ENCODE measurements around the gene TMEM44. TPM values are rescaled to one million over a fixed set of nuclear protein-coding genes. Genes with fewer than 3 reads are reported as not detected.
"Not testable (repeated sequence)": the region's sequence is repeated elsewhere in the genome, so short reads cannot be mapped to it uniquely, and the experiment has no call there.

The TMEM44 gene
- total and polyA plus RNA-seq, 12 donors: 1.3 to 20.4 (median 7.3) TPM

DNA sequence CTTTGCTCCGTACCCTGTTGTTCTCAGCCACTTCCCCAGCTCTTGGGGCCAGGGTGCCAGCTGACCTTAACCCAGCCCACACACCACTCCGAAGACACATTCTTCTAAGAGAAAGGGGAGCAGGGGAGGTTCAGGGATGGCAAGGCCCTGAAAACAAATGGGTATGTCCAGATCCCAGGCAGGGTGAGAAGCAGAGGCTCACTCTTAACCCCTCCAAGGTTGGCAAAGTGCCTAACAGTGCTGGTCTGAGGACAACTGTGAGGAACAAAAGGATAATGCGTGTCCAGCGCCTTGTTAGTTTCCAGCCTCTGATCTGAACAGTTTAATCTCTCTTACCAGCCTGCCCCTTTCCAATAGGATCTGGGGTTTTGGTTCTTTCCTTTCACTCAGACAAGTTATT, 1.5 kb downstream of the TMEM44 start:
- DNase-seq: peak in 2 of 7 donors; percentile 12 to 16
- intact Hi-C loops (cut with DNase I): no loop called here
- Histone ChIP-seq H3K27ac (no peak overlapping the region), H3K9me3 (replicated peaks in 1 of 3) (no peaks in the 10 kb centered on the region), H3K27me3 (no peaks in the 10 kb centered on the region), H3K36me3 (replicated peaks in 1 of 2) (no peaks in the 10 kb centered on the region), H3K4me1 (replicated peaks in 1 of 2) (no peaks in the 10 kb centered on the region), H3K4me3 (no peak overlapping the region)
- WGBS, 4 donors: 95 to 98% (median 97%) methylated on average over 4 of the region's 4 CpGs
- TF ChIP-seq POLR2A (IDR thresholded peaks at IDR 0.05): no peak
- TF ChIP-seq, protein P1, sequence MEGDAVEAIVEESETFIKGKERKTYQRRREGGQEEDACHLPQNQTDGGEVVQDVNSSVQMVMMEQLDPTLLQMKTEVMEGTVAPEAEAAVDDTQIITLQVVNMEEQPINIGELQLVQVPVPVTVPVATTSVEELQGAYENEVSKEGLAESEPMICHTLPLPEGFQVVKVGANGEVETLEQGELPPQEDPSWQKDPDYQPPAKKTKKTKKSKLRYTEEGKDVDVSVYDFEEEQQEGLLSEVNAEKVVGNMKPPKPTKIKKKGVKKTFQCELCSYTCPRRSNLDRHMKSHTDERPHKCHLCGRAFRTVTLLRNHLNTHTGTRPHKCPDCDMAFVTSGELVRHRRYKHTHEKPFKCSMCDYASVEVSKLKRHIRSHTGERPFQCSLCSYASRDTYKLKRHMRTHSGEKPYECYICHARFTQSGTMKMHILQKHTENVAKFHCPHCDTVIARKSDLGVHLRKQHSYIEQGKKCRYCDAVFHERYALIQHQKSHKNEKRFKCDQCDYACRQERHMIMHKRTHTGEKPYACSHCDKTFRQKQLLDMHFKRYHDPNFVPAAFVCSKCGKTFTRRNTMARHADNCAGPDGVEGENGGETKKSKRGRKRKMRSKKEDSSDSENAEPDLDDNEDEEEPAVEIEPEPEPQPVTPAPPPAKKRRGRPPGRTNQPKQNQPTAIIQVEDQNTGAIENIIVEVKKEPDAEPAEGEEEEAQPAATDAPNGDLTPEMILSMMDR (IDR thresholded peaks at IDR 0.05): no peak

DNA sequence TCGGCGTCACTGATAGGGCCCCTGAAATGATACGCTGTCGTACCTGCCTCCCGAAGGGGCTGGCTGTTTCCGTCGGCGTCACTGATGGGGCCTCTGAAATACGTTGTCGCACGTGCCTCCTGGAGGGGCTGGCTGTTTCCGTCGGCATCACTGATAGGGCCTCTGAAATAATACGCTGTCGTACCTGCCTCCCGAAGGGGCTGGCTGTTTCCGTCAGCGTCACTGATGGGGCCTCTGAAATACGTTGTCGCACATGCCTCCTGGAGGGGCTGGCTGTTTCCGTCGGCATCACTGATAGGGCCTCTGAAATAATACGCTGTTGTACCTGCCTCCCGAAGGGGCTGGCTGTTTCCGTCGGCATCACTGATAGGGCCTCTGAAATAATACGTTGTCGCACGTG, 2.5 kb downstream of the TMEM44 start:
- H3K4me1 ChIP-seq (replicated peaks in 1 of 2); intact Hi-C loops (cut with DNase I); H3K36me3 ChIP-seq (replicated peaks in 1 of 2); H3K27me3 ChIP-seq; H3K27ac ChIP-seq; H3K4me3 ChIP-seq; H3K9me3 ChIP-seq (replicated peaks in 1 of 3): not testable (repeated sequence)
- 90 to 96% (median 94%) methylated on average over 25 to 29 of the region's 29 CpGs for whole genome bisulfite sequencing, 4 donors
- peak in 1 of 7 donors; percentile 13 for DNase-seq

DNA sequence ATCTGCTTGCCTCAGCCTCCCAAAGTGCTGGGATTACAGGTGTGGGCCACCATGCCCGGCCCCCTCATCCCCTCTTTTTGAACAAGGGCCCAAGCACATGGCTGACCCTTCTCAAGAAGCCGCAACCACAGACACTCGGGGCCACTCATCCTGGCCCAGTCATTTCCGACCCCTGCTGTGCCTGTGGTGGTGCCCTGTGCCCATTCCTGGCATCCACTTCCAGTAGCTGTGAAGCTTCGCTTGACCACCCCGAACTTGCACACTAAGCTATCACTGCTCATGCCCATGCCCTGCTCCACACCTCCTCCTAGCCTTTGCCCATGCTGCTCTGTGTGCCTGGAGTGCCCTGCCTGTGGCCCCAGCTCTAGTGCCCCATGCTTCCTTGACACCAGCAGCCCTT, 8.3 kb downstream of the TMEM44 start:
- TF ChIP-seq, protein P1 (IDR thresholded peaks at IDR 0.05): no peak
- no peak for TF ChIP-seq POLR2A (IDR thresholded peaks at IDR 0.05)
- 93 to 98% (median 96%) methylated on average over 6 of the region's 6 CpGs for WGBS, 4 donors
- Histone ChIP-seq H3K36me3 (replicated peaks in 1 of 2) (no peaks in the 10 kb centered on the region), H3K4me3 (no peak overlapping the region), H3K27me3 (no peaks in the 10 kb centered on the region), H3K4me1 (replicated peaks in 1 of 2) (no peaks in the 10 kb centered on the region), H3K27ac (no peak overlapping the region), H3K9me3 (replicated peaks in 1 of 3) (no peaks in the 10 kb centered on the region)
- no peak for DNase-seq
- intact Hi-C loops (cut with DNase I): no loop called here

DNA sequence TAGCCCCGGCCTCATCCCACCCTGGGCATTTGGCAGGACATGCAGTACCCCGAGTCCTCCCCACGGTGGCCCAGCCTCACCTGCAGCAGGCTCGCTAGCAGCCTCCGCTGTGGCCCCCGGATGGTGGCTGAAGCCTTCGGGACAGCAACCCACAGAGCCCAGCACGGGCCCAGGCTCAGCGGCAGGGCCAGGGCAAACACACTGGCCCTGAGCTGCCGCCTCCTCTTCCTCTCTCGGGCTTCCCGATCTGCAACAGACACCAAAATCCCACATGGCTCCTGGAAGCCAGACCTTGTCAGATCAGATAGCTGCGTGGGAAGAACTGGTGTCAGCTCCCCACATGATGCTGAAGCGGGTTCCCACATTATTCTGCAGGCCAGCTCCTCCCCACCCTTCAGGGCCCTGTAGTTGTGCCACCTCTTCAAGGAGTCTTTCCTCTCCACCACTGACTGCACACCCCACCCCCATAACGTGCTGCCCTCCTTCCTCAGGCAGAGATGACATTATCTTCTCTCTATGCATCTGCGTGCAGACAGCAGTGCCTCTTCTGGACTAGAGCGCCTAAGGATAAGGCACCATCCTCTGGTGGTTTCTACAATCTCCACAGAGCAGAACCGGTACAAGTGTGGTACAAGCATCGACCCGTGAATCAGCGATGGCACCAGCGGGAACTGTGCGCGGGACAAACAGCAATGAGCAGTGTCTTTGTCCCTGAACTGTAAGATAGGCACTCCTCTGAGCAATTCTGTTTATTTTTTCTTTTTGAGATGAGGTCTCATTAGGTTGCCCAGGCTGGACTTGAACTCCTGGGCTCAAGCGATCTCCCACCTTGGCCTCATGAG, 9.5 kb downstream of the TMEM44 start:
- no peak for DNase-seq
- H3K27ac ChIP-seq: no peak overlapping the region
- WGBS, 4 donors: 89 to 94% (median 93%) methylated on average over 16 to 25 of the region's 25 CpGs
- intact Hi-C loops (cut with DNase I): no loop called here
- no peaks in the 10 kb centered on the region for H3K9me3 ChIP-seq (replicated peaks in 1 of 3)
- no peak overlapping the region for H3K4me3 ChIP-seq
- H3K27me3 ChIP-seq: no peaks in the 10 kb centered on the region
- no peaks in the 10 kb centered on the region for H3K36me3 ChIP-seq (replicated peaks in 1 of 2)
- TF ChIP-seq, protein P1 (IDR thresholded peaks at IDR 0.05): no peak
- no peak for TF ChIP-seq POLR2A (IDR thresholded peaks at IDR 0.05)
- H3K4me1 ChIP-seq (replicated peaks in 1 of 2): no peaks in the 10 kb centered on the region
